HT-29 (cell line): ENCODE data around the gene SACM1L. TPM values are rescaled to one million over a fixed set of nuclear protein-coding genes. Genes with fewer than 3 reads are reported as not detected.

ENCODE experiments used
- DNase-seq: peaks from one replicate; pipeline ENCODE4 v3.0.0-alpha.2; 2015; ENCODE audit warnings: low spot score
- total RNA-seq: library from RNA; depleted of rRNA; stranded (reverse); fragments of >200 nt; shearing (Covaris generic); gene quantifications from 2 replicates; pipeline ENCODE4 v1.2.3, GENCODE V29; 2014; rRNA removed

The SACM1L gene, protein sequence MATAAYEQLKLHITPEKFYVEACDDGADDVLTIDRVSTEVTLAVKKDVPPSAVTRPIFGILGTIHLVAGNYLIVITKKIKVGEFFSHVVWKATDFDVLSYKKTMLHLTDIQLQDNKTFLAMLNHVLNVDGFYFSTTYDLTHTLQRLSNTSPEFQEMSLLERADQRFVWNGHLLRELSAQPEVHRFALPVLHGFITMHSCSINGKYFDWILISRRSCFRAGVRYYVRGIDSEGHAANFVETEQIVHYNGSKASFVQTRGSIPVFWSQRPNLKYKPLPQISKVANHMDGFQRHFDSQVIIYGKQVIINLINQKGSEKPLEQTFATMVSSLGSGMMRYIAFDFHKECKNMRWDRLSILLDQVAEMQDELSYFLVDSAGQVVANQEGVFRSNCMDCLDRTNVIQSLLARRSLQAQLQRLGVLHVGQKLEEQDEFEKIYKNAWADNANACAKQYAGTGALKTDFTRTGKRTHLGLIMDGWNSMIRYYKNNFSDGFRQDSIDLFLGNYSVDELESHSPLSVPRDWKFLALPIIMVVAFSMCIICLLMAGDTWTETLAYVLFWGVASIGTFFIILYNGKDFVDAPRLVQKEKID
- 8.5 and 11.6 TPM in 2 replicates for total RNA-seq

DNA sequence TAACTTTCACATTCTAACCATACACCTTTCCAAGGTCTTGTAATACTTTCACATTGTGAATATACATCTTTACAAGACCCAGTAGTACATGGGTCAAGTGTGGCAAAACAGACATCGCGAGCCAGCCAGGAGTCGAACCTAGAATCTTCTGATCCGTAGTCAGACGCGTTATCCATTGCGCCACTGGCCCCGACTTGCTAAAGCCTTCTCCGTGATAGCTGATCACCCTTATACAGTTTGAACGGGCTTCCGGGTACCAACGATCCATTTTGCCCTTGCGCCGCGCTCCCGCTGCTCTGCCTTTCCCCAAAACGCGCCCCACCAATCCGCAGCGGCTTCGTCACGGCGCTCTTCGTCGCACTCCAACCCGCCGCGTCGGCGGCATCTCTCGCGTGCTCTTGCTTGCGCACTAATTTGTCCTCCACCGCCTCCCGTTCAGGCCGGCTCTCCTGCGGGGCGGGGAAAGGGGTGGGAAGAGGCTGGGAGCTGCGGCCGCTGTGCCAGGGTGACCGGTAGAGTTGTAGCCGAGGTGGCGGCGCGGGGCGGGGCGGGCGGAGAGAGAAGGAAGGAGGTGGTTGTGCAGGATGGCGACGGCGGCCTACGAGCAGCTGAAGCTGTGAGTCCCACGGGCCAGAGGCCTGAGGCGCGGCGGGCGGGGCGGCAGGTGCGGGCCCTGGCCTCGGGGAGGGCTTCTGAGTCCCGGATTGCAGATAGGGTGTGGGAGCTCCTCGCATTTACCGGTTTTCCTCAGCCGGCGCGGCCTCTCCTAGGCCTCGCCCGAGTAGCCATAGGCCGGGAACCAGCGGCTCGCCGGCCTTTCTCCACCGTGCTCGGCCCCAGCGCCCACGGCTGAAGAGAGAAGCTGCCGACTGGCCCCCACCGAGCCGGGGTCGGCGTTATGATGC, at the start of gene SACM1L:
TSS of gene SACM1L (plus strand) at position 515 of the 905 bp plus-strand sequence. CDS start at position 585, 70 bp downstream.
- peak; percentile 96 for DNase-seq

DNA sequence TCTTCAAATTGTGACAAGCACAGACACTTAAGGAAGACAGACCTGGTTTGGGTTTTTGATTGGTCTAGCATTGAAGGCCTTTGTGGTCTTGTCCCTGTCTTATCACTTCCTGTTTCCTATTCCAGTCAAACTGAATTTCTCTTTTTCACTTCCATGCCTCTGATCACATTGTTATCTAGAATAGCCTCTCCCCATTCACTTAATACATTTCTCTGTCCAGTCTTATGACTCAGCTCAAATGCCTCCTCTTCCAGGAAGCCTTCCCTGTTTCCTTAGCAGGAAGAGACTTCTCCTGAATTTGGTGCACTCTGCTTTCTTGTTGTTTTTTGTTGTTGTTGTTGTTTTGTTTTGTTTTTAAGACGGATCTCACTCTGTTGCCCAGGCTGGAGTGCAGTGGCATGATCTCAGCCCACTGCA, 49.1 kb upstream of the SACM1L start:
- DNase-seq, result no peak

DNA sequence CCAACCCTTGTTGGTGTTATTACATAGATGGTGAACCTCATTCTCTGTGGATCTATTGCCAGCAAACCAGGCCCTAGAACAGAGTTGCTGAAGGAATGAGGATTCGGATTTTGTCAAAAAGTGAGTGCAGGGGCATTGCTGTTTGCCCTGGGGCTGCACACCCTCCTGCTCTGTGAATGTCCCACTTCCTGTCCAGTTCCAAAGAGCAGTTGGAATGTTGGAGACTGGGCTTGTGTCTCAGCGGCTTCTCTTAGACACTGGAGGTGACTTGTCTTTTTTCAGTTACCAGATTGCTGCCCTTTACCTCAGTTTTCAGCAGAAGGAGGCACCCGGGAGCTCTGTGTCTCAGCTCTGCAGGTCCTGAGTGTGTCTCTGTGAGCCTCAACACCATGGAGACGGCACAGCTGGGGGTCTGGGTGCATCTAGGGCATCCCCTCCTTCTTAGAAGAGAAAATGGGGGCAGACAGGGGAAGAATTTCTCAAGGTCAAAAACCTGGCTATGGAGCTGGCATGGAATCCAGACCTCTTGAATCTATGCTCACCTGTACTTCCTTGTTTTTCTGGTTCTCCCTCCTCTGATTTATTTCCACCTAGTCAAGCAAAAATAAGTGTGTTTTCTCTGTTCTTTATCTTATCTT, 48.4 kb upstream of the SACM1L start:
- peak; percentile 33 for DNase-seq

DNA sequence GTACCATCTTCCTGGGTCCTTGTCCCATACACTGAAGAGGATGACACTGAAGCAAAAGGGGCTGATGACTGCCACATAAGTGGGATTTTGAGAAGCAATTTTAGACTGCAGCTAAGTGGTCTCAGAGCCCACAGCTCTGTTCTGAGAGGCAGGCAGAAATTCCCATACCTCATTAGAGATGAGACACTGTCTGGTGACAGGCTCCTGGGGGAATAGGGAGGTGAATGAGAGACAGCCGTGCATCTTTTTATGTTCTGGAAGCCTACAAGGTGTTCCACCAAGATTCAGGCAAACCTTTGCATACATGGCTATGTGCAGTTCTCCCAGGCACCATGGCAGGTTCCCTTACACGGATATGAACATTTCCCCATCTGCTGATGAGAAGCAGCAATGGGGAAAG, 47.4 kb upstream of the SACM1L start:
- no peak for DNase-seq

DNA sequence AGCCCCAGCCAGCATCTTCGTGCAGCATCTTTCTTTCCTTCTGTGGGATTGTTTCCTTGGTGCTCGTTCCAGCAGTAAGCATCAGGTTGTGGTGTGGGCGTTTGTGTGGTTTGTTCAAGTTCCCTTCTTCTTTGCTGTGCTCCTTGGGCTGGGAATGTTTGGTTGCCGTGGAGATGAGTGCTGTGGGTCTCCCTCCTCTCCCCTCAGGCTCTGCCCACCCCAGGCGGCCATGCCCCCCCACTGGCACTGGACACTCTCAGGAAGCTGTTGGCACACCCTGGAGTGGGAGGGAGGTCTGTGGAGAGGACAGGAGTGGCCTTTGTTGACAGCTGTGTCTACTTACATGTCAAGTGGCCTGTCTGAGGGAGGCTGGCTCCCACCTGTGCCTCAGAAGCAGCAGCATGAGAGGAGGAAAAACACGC, 46.5 kb upstream of the SACM1L start:
- DNase-seq, result no peak

DNA sequence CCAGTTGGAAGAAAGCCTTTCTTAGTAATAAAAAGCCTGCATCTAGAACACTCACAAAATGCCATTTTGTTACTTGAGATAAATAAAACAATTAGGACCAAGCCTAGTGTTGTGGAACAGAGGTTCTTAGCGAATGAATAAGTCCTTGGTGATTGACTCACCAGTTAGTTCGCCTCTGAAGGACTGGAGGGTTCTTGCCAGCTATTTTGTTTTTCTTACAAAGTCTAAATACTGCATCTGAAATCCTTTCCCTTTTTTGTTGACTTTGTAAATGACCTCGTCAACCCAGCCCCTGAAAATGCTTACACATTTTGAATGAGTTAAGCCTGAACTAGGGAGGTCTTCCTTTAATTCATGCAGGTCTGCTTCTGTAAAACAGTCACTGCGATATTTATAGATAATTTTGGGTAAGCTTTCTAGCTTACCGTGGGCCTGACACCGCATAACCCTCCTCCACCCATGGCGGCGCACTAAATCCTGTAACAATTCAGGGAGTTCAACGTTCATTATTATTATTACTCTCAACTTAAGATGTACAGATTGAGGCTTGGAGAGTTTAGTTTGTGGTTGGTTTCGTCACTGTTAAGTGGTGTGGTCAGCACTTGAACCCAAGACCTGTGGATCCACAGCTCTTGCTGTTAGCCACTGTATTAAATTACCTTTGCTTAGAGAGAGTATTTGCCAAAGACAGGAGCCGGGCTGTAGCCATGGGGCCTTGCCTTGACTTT, 45.0 kb upstream of the SACM1L start:
- no peak for DNase-seq

DNA sequence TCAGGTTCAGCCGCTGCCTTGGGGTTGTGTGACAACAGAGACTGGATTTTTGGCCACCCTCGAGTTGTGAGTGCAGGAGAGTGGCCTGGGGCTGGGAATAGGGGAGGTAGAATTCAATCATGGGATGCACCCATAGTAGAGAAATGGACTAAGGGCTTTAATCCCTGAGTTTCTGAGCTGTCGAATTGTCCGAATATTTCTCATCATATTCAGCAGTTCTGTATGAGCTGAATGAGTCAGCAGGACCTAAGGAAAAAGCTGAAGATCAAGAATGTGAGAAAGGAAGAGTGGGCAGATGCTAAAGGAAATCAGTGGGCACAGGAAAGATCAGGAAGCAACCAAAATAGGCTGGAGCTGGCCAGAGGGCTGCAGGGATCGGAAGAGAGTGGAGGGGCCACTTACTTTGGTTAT, 44.4 kb upstream of the SACM1L start:
- DNase-seq, result no peak

DNA sequence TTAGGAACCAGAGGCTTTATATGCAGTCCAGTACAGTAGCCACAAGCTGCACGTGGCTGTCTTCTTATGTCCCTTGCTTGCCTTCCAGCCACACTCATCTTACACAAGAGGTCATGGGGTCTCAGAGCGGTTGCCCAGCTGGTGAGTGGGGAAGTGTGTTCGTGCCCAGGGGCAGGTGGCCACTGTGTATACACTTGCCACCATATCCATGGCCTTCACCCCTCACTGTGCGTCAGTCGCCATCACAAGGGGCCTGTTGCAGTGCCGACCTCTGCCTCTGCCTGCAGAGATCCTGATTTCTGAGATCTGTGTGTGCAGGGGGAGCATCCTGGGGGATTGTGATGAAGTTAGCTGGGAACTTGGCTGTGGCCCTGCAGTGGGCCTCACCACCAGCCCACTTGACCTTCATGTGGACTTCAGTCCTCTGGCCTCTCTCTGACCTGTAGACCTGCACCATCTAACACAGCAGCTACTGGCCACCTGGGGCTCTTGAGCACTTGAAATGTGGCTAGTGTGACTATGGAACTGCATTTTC, 43.1 kb upstream of the SACM1L start:
- DNase-seq, result no peak

DNA sequence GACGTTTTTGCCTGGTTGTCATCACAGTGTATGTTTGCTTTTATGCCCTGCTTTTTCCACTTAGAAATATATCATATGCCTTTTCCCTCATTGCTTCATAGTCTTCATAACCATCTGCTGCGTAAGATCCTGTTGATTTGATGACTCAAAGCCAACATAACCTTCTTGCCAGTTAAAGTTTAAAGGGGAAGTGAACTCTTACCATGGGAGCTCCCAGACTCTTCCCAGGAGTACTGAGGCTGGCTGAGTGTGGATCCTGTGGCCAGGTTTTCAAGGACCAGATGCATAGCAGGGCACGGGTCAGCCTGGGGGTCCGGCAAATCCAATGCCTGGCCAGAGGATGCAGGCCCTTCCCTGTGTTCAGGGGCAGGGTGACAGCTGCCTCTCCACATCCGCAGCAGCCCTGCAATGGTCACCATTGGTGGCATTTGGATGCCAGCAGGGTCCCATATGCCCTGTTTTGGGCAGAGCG, 42.0 kb upstream of the SACM1L start:
- peak; percentile 52 for DNase-seq

DNA sequence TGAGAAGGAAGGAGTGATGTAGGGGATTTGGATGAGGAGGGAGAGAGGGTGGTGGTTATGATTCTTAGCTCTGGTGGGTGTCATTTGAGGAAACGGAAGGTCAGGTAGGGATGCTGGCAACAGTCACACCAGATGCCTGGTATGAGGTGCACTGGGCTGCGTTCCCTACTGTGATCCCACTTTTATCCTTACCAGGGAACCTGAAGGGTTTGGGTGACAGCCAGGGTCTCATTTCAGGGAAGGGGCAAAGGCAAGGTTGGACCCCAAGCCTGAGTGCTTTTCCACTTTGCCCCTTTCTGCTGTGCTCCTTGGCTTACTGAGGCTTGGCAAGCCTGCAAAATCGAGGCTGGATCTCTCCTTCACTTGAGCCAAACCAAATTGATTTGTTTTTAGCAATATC, 36.0 kb upstream of the SACM1L start:
- no peak for DNase-seq

DNA sequence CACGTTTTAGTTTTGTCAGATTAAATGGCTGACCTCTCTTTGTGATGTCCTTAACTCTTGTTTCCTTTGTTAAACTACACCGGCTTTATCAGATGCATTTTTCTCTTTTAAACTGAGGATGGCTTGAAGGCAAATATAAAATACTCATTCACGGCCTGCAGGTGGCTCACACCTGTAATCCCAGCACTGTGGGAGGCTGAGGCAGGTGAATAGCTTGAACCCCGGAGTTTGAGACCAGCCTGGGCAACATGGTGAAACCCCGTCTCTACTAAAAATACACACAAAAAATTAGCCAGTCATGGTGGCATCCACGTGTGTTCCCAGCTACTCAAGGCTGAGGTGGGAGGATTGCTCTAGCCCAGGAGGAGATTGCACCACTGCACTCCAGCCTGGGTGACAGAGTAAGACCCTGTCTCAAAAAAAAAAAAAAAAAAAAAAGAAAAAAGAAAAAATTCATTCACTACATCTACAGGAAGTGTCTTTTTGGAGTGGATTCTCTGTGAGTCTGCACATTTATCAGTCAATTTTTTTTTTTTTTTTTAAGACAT, 34.7 kb upstream of the SACM1L start:
- DNase-seq, result no peak

DNA sequence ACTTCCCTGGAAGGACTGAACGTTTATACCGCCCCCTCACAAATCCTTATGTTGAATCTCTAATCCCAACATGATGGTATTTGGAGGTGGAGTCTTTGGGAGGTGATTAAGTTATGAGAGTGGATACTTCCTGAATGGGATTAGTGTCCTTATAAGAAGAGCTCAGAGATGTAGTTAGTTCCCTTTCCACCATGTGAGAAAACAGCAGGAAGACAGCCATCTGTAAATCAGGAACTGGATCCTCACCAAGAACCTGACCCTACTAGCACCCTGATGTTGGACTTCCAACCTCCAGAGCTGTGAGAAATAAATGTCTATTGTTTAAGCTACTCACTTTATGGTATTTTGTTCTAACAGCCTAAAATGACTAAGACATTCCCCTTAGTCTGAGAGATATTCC, 33.3 kb upstream of the SACM1L start:
- DNase-seq, result no peak

DNA sequence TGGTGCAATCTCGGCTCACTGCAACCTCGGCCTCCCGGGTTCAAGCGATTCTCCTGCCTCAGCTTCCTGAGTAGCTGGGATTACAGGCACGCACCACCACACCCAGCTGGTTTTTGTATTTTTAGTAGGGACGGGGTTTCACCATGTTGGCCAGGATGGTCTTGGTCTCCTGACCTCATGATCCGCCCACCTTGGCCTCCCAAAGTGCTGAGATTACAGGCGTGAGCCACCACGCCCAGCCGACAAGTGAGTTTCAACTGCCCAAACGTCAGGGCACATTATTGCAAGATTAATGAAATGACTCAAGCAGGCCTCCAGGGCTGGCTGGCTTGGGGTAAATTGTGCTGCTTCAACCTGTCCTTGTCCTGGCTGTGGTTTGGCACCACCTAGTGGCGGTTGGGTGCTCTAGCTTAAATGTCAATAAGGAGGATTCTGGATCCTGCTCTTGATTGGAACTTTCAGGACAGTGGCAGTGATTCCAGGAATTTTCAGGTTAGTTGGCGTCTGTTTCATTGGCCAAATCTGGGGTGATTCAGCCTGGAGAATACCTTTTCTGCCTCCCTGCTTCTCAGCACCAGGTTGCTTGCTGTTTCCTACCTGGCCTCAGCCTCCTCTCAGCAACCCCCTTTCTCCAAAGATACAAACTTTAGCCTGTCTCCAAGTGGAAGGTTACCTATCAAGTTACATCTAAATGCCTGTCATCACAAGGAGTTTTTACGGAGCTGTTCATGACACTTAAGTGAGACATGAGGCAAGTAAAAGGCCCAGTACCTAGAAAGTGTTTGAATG, 32.4 kb upstream of the SACM1L start:
- peak; percentile 84 for DNase-seq

DNA sequence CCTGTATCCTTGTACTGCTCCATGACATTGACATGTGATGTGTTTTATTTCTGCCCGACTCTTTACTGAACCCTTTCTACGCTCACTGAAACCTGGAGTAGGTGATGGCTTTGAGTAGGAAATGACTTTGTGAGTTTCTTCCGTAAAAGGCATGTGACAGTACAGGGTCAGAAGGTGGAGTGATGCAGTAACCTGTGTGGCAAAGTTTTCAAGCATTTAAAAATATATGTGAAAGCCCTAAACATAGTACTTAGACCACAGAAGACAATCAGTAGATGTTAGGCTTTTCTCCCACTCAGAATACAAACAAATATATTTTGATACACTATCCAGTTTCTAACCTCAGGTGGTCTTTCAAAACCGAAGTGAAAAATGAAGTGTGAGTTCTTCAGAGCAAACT, 31.3 kb upstream of the SACM1L start:
- no peak for DNase-seq

DNA sequence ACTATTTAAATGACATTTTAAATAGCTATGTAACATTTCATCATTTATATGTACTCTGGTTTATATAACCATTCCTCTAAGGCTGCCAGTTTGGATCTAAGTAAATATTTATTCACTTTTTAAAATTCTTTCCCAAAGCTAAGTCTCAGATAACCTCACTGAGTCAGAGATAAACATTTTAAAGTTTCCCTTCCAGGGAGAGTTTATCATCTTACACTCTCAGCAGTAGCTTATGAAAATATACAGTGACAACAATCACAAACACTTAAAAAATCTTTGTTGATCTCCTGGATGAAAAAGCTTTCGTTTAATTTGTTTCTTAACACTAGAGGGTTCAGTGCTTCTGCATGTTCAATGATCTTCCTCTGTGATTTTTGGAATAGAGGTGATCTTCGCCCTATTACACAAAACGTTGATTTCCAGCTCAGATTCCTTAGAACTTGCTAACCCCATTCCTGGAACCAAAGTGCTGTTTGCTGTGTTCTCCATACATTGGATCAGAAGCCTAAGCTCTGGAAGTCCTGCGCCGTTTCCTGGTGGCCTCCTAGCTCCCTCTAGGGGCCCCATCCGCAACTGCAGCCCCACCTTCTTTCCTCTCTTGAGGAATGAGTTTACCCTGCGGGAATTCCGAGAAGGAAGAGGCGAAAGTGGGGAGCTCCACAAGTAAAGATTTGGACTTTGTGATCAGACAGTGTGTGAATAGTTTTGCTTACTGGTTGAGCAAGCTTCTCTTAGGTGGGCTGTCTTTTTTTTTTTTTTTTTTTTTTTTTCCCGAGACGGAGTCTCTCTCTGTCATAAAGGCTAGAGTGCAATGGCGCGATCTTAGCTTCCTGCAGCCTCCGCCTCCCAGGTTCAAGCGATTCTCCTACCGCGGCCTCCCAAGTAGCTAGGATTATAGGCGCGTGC, 29.3 kb upstream of the SACM1L start:
- peak; percentile 66 for DNase-seq

DNA sequence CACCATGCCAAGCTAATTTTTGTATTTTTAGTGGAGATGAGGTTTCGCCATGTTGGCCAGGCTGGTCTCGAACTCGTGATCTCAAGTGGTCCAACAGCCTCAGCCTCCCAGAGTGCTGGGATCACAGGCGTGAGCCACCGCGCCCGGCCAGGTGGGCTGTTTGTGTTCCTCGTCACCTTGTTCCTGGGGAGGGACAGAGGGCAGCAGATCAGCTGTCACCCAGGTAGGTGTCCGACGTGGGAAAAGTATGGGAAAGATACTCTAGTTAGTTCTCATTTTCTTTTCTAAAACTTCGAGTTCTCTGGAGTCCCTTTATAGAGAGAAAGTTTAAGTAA, 28.7 kb upstream of the SACM1L start:
- DNase-seq, result no peak

DNA sequence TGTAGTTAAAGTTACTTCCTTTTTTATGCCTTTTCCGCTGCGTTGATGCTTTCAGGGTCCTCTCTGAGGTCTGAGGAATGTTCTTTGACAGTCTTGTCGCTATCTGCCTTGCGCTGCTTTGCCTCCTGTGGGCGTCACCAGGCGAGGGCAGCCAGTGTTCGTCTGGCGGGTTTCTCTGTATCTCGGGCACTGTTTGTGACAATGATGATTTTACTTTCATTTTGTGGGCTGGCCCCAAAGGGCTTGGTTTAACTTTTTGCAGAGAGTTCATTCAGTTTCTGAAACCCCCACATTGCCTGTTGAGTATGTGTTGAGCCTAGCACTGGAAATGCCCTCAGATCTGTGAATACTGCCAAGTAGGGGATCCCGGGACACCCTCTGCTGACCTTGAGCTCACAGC, 24.6 kb upstream of the SACM1L start:
- DNase-seq, result no peak

DNA sequence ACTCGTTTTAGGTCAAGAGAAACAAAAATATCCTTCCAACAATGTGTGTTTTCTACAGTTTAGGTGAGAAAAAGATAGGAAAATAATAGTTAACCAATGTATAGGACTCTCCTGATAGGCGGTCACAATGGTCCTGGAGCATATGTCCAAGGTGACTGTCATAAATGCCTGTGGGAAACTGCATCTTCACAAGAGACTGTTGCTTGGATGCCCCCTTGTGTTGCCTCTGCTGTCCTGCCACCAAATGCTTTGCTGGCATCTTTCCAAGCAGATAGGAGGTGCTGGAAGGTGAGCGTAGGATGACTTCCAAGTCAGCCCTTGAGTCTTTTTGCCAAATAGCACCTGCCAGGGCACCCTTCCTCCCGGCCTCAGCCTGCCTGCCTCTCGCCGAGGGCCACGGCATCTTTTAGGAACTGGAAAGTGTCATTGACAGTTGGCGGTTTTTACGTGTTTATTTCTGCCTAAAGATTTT, 24.1 kb upstream of the SACM1L start:
- DNase-seq, result peak; percentile 70
